Activated gamma-delta T cell treated with anti-CD3 and anti-CD28 coated beads, Interleukin-2, amount 50 U/mL, for 16 hours (primary cell): ENCODE data around the gene SIRT4.
"Not testable (repeated sequence)": the region's sequence is repeated elsewhere in the genome, so short reads cannot be mapped to it uniquely, and the experiment has no call there.

Experiments
- DNase-seq: peaks from one replicate; pipeline ENCODE4 v3.0.0-alpha.2; 2020; ENCODE audit warnings: low read depth

The SIRT4 gene

GRCh38 chr12:120301962-120302815, at the start of gene SIRT4:
Gene SIRT4 (plus strand): TSS chr12:120302321. CDS start chr12:120303562, 1,241 bp downstream.
- peak; percentile 87 for DNase-seq

- DNase-seq: not testable (repeated sequence)
Observed at GRCh38 chr12:120253313-120253712, 48.8 kb upstream of the SIRT4 start.

- no peak for DNase-seq
Observed at GRCh38 chr12:120254809-120255208, 47.3 kb upstream of the SIRT4 start.

GRCh38 chr12:120257041-120257821, 44.9 kb upstream of the SIRT4 start:
- DNase-seq: no peak

GRCh38 chr12:120258323-120258896, 43.7 kb upstream of the SIRT4 start:
- DNase-seq: no peak

GRCh38 chr12:120259418-120260202, 42.5 kb upstream of the SIRT4 start:
- no peak for DNase-seq

- no peak for DNase-seq
Observed at GRCh38 chr12:120260607-120261006, 41.5 kb upstream of the SIRT4 start.

GRCh38 chr12:120261951-120262851, 39.9 kb upstream of the SIRT4 start:
- no peak for DNase-seq

GRCh38 chr12:120262852-120263747, 39.0 kb upstream of the SIRT4 start:
- no peak for DNase-seq

- DNase-seq: no peak
Observed at GRCh38 chr12:120263748-120264085, 38.4 kb upstream of the SIRT4 start.

- DNase-seq: no peak
Observed at GRCh38 chr12:120264086-120264903, 37.8 kb upstream of the SIRT4 start.

- DNase-seq: no peak
Observed at GRCh38 chr12:120264904-120265472, 37.1 kb upstream of the SIRT4 start.

- DNase-seq: peak; percentile 89
Observed at GRCh38 chr12:120265473-120266179, 36.5 kb upstream of the SIRT4 start, which contains the start of gene PXN. Gene PXN (minus strand): TSS chr12:120265730. CDS start chr12:120265629, 101 bp downstream.

- DNase-seq: no peak
Observed at GRCh38 chr12:120266180-120266870, 35.8 kb upstream of the SIRT4 start.

GRCh38 chr12:120267736-120268135, 34.4 kb upstream of the SIRT4 start:
- no peak for DNase-seq

- no peak for DNase-seq
Observed at GRCh38 chr12:120276734-120277133, 25.4 kb upstream of the SIRT4 start.
